HepG2 (cell line): ENCODE data around the gene SGCE. TPM values are rescaled to one million over a fixed set of nuclear protein-coding genes. Genes with fewer than 3 reads are reported as not detected.

Source experiments
- ATAC-seq: fragments of 200-7000 bp; cut with Tn5 transposase; 3 replicates; pipeline ENCODE4 v1.9.1; 2020; ENCODE audit warnings: mild to moderate bottlenecking, moderate library complexity
- BruUV-seq: library from RNA; stranded (reverse); fragments of 400-500 nt; replicated peaks from 2 replicates; lab custom pipeline; 2021; lab: Mats Ljungman, UMichigan
- CTCF ChIA-PET: fragments of 300-600 bp; formaldehyde crosslinking; extraction: SDS; loops from one replicate; lab custom pipeline; 2021; ENCODE audit warnings: low total read pairs, inconsistent platforms, low intra/inter-chr PET ratio; lab: Yijun Ruan, JAX
- POLR2A ChIA-PET: fragments of 350-600 bp; sonication (Branson Sonifier 250); formaldehyde crosslinking; loops from one replicate; lab custom pipeline; 2020; ENCODE audit warnings: antibody characterized with exemption, inconsistent platforms; lab: Yijun Ruan, JAX
- DNase-seq: peaks from one replicate; pipeline ENCODE4 v3.0.0-alpha.2; 2015; ENCODE audit warnings: low spot score
- FAIRE-seq: peaks from 3 replicates; lab custom pipeline; 2011; peaks lifted over from hg19 to GRCh38; lab: Jason Lieb, UNC
- H2AFZ ChIP-seq: one replicate; pipeline ENCODE4 v1.6.1; 2011; ENCODE audit warnings: low read length, inconsistent platforms
- H3K27ac ChIP-seq: fragments of 300-600 bp; 3 replicates; pipeline ENCODE4 v1.8.0; 2011; ENCODE audit warnings: mixed run types, mild to moderate bottlenecking, mixed read lengths, low read length, inconsistent platforms; ENCODE audit not compliant: insufficient read depth; ENCODE audit errors: extremely low read length
- H3K27me3 ChIP-seq, 2 experiments: fragments of 200-600 bp in 1 of 2; 2 replicates in 1 of 2; 3 replicates in 1 of 2; pipeline versions ENCODE4 v1.6.0 to v1.8.0; 2011; ENCODE audit warnings: low read length in 2 of 2, mild to moderate bottlenecking in 2 of 2, moderate library complexity in 2 of 2, inconsistent platforms in 1 of 2; ENCODE audit not compliant: insufficient read depth in 2 of 2, control insufficient read depth in 1 of 2
- H3K36me3 ChIP-seq, 2 experiments: fragments of 200-600 bp in 1 of 2; replicated peaks in 1 of 2; 2 replicates in 1 of 2; 3 replicates in 1 of 2; pipeline versions ENCODE4 v1.5.1 to v1.8.0; 2011; ENCODE audit warnings: low read length in 2 of 2, inconsistent platforms in 1 of 2; ENCODE audit not compliant: insufficient read depth in 2 of 2, control insufficient read depth in 1 of 2
- H3K4me1 ChIP-seq: 2 replicates; pipeline ENCODE4 v1.5.1; 2012; ENCODE audit warnings: low read length, inconsistent platforms; ENCODE audit not compliant: insufficient read depth
- H3K4me2 ChIP-seq: 2 replicates; pipeline ENCODE4 v1.6.0; 2011; ENCODE audit warnings: low read depth, low read length, inconsistent platforms
- H3K4me3 ChIP-seq, 3 experiments: fragments of 200-600 bp in 1 of 3; sonication (generic), shearing (Covaris generic) in 1 of 3; replicated peaks in 1 of 3; 2 replicates each; pipeline ENCODE4 v1.5.1; 2011 to 2016; ENCODE audit warnings: low read length in 3 of 3, inconsistent platforms in 2 of 3, low read depth in 2 of 3, mild to moderate bottlenecking in 2 of 3, control low read depth in 1 of 3, mixed read lengths in 1 of 3; ENCODE audit not compliant: insufficient read depth in 1 of 3
- H3K79me2 ChIP-seq: one replicate; pipeline ENCODE4 v1.6.1; 2011; ENCODE audit warnings: low read length, inconsistent platforms; ENCODE audit not compliant: insufficient read depth
- H3K9ac ChIP-seq: 2 replicates; pipeline ENCODE4 v1.6.0; 2011; ENCODE audit warnings: mild to moderate bottlenecking, low read depth, low read length, inconsistent platforms; ENCODE audit not compliant: insufficient read depth
- H3K9me3 ChIP-seq: 2 replicates; pipeline ENCODE4 v1.5.1; 2012; ENCODE audit warnings: mild to moderate bottlenecking, low read length
- H4K20me1 ChIP-seq: 2 replicates; pipeline ENCODE4 v1.6.0; 2011; ENCODE audit warnings: inconsistent platforms, mild to moderate bottlenecking, low read length, moderate library complexity; ENCODE audit not compliant: insufficient read depth
- GABPA ChIP-seq, 2 experiments: IDR thresholded peaks; 2 replicates each; pipeline ENCODE4 v1.6.1; 2011 to 2016; ENCODE audit warnings: low read depth in 2 of 2, low read length in 1 of 2, missing biosample characterization in 1 of 2, missing genetic modification characterization in 1 of 2
- MTF2 ChIP-seq: sonication (generic); formaldehyde crosslinking; IDR thresholded peaks from 2 replicates; pipeline ENCODE4 v1.5.0; 2020; ENCODE audit warnings: missing genetic modification reagents, borderline replicate concordance
- ZNF138 ChIP-seq: sonication (generic); formaldehyde crosslinking; IDR thresholded peaks from 2 replicates; pipeline ENCODE4 v1.5.0; 2020; ENCODE audit warnings: mild to moderate bottlenecking, low read depth, missing genetic modification reagents
- ZNF282 ChIP-seq: fragments of 450-650 bp; IDR thresholded peaks from 2 replicates; pipeline ENCODE4 v1.6.1; 2018; ENCODE audit not compliant: partially characterized antibody
- ZNF317 ChIP-seq: sonication (generic); formaldehyde crosslinking; IDR thresholded peaks from 2 replicates; pipeline ENCODE4 v1.5.0; 2020; ENCODE audit warnings: mild to moderate bottlenecking, missing genetic modification reagents
- ZNF337 ChIP-seq: sonication (generic); formaldehyde crosslinking; IDR thresholded peaks from 2 replicates; pipeline ENCODE4 v1.5.1; 2020; ENCODE audit warnings: missing genetic modification reagents, low read depth, mild to moderate bottlenecking, borderline replicate concordance
- ZNF639 ChIP-seq: conservative IDR thresholded peaks from 2 replicates; pipeline ENCODE4 v1.6.1; 2018; ENCODE audit warnings: missing genetic modification reagents
- ZSCAN29 ChIP-seq: sonication (generic); formaldehyde crosslinking; conservative IDR thresholded peaks from 2 replicates; pipeline ENCODE4 v1.4.0; 2020; ENCODE audit warnings: mild to moderate bottlenecking, missing genetic modification reagents
- WGBS: methylation state at CpG from one replicate; pipeline ENCODE4 v1.1.6; 2017; ENCODE audit warnings: low lambda C conversion rate; 5-methylcytosine and 5-hydroxymethylcytosine counted together
- in situ Hi-C: cut with HindIII; loops from 2 replicates; pipeline ENCODE4 v1.10.0; 2017; ENCODE audit warnings: low pct_unique_long_range_greater_than_20kb; ENCODE audit not compliant: extremely low pct_ligation_motif_present
- intact Hi-C: fragments of 100-400 bp; cut with micrococcal nuclease; formaldehyde crosslinking; loops from one replicate; pipeline ENCODE4 v1.10.0; 2022; ENCODE audit not compliant: unreplicated experiment
- polyA plus RNA-seq, 8 experiments: library from polyadenylated mRNA; depleted of rRNA in 3 of 8; stranded (reverse) in 7 of 8; unstranded in 1 of 8; fragments of >200 nt; fragmentation: Illumina TruSeq in 4 of 8; extraction: Trizol in 4 of 8; gene quantifications; 2 replicates each; pipeline versions ENCODE4 v1.2.1 to v1.2.3, GENCODE V29; 2011 to 2016; ENCODE audit warnings: low read depth in 4 of 8, missing spikeins in 1 of 8, mixed read lengths in 1 of 8; ENCODE audit not compliant: insufficient read depth in 1 of 8
- total RNA-seq, 5 experiments: library from RNA; depleted of rRNA; stranded (reverse); fragments of >200 nt; fragmentation: Illumina TruSeq; extraction: Trizol; gene quantifications; 2 replicates each; pipeline ENCODE4 v1.2.3, GENCODE V29; 2016; ENCODE audit warnings: low read depth in 1 of 5

SGCE gene
- total and polyA plus RNA-seq, 2 of the 13 experiments (the other 11 are each of a cell fraction or from before 2014, with no cell fraction given), result 52.3 to 71.1 TPM

- no peak for TF ChIP-seq ZNF138 (CRISPR knock-in tag)
- TF ChIP-seq ZNF337 (CRISPR knock-in tag), result no peak
- no peak for TF ChIP-seq ZSCAN29 (CRISPR knock-in tag)
- no peak for TF ChIP-seq MTF2
- no peak for TF ChIP-seq ZNF639 (CRISPR knock-in tag)
- TF ChIP-seq ZNF282, result no peak
- TF ChIP-seq, all 625 proteins: peak for 0
Measured at GRCh38 chr7:94576316-94576715, 79.6 kb downstream of the SGCE start (continued).

- no peak for ATAC-seq
- intact Hi-C loops, result no loop called here
- FAIRE-seq, result no peak
- BruUV-seq, result no TSS peak
- Histone ChIP-seq H3K4me1 (peaks cover 34% of the 10 kb centered on the region), H2AFZ (no peak overlapping the region), H4K20me1 (no peaks in the 10 kb centered on the region), H3K27me3 (no peaks in the 10 kb centered on the region), H3K79me2 (no peaks in the 10 kb centered on the region), H3K9ac (no peak overlapping the region), H3K4me3 (no peak overlapping the region), H3K36me3 (no peaks in the 10 kb centered on the region), H3K27ac (no peak overlapping the region), H3K4me2 (no peak overlapping the region), H3K9me3 (peaks cover 14% of the 10 kb centered on the region)
- peak; percentile 96 for TF ChIP-seq ZNF317
- TF ChIP-seq GABPA (IDR thresholded peaks at IDR 0.05; ENCODE audit: low read depth, low read length), result no peak
- no peak for TF ChIP-seq GABPA (CRISPR knock-in tag; IDR thresholded peaks at IDR 0.05; ENCODE audit: low read depth)
- POLR2A ChIA-PET, result no interaction called here
- DNase-seq, result no peak
- in situ Hi-C loops, result no loop called here
- CTCF ChIA-PET, result no interaction called here
- 97% methylated on average over 2 of the region's 2 CpGs for WGBS
Measured at GRCh38 chr7:94575646-94576045, 80.3 kb downstream of the SGCE start.
